A673 (cell line): ENCODE results near the gene TEX48. TPM values are rescaled to one million over a fixed set of nuclear protein-coding genes. Genes with fewer than 3 reads are reported as not detected.

ENCODE experiments used
- BruUV-seq: library from RNA; stranded (reverse); fragments of 400-500 nt; replicated peaks from 2 replicates; lab custom pipeline; 2021; lab: Mats Ljungman, UMichigan
- CTCF ChIA-PET: fragments of 300-600 bp; sonication (Branson Sonifier 250); formaldehyde crosslinking; loops from one replicate; lab custom pipeline; 2022; ENCODE audit warnings: antibody characterized with exemption; lab: Charles Lee
- POLR2A ChIA-PET: fragments of 300-600 bp; sonication (Branson Sonifier 250); formaldehyde crosslinking; loops from one replicate; lab custom pipeline; 2022; ENCODE audit warnings: antibody characterized with exemption; ENCODE audit not compliant: low non-redundant PET; lab: Charles Lee
- DNase-seq: peaks from one replicate; pipeline ENCODE4 v3.0.0-alpha.2; 2015; ENCODE audit warnings: low spot score
- H3K27ac ChIP-seq: fragments of 200-600 bp; sonication (generic); 2 replicates; pipeline ENCODE4 v1.5.1; 2016; ENCODE audit warnings: mixed run types, low read depth, mild to moderate bottlenecking, mixed read lengths, antibody characterized with exemption, low read length; ENCODE audit not compliant: poor library complexity, severe bottlenecking
- H3K27me3 ChIP-seq: fragments of 200-600 bp; sonication (generic); replicated peaks from 2 replicates; pipeline ENCODE4 v1.6.1; 2017; ENCODE audit warnings: mixed run types, low read depth, mild to moderate bottlenecking, mixed read lengths, antibody characterized with exemption, low read length; ENCODE audit not compliant: insufficient read depth, poor library complexity
- H3K36me3 ChIP-seq: fragments of 200-600 bp; sonication (generic); 2 replicates; pipeline ENCODE4 v1.6.1; 2016; ENCODE audit warnings: mixed run types, mild to moderate bottlenecking, mixed read lengths, antibody characterized with exemption, low read length; ENCODE audit not compliant: insufficient read depth, poor library complexity, severe bottlenecking
- H3K4me1 ChIP-seq: fragments of 200-600 bp; sonication (generic); 2 replicates; pipeline ENCODE4 v1.6.1; 2017; ENCODE audit warnings: mixed run types, mild to moderate bottlenecking, mixed read lengths, antibody characterized with exemption, low read length; ENCODE audit not compliant: insufficient read depth, poor library complexity, severe bottlenecking
- H3K4me3 ChIP-seq: fragments of 200-600 bp; sonication (generic); 2 replicates; pipeline ENCODE4 v1.5.1; 2016; ENCODE audit warnings: low read depth, mixed run types, mild to moderate bottlenecking, mixed read lengths, low read length; ENCODE audit not compliant: poor library complexity, severe bottlenecking
- H3K9me3 ChIP-seq: fragments of 200-600 bp; sonication (generic); 2 replicates; pipeline ENCODE4 v1.6.1; 2016; ENCODE audit warnings: mixed run types, low read depth, mild to moderate bottlenecking, mixed read lengths, antibody characterized with exemption, low read length; ENCODE audit not compliant: poor library complexity, severe bottlenecking
- EZH2 ChIP-seq: fragments of 200-600 bp; sonication (generic); IDR thresholded peaks from 2 replicates; pipeline ENCODE4 v1.6.1; 2017; ENCODE audit warnings: borderline replicate concordance, low read depth, mild to moderate bottlenecking, mixed read lengths, antibody characterized with exemption, low read length; ENCODE audit not compliant: poor library complexity, severe bottlenecking
- intact Hi-C: fragments of 100-400 bp; cut with micrococcal nuclease; formaldehyde crosslinking; loops from one replicate; pipeline ENCODE4 v1.10.0; 2022; ENCODE audit not compliant: unreplicated experiment
- total RNA-seq: library from RNA; stranded (reverse); gene quantifications from 2 replicates; pipeline ENCODE4 v1.2.3, GENCODE V29; 2021
- TF ChIP-seq, protein P1 (sequence below): fragments of 300-800, 200-600 bp; sonication (generic); conservative IDR thresholded peaks from 2 replicates; pipeline ENCODE4 v1.5.1; 2017; ENCODE audit warnings: low read depth, mild to moderate bottlenecking, antibody characterized with exemption, low read length, moderate library complexity, mixed read lengths

TEX48 gene
- total RNA-seq, 1 experiment from 2014 or later = not detected

DNA sequence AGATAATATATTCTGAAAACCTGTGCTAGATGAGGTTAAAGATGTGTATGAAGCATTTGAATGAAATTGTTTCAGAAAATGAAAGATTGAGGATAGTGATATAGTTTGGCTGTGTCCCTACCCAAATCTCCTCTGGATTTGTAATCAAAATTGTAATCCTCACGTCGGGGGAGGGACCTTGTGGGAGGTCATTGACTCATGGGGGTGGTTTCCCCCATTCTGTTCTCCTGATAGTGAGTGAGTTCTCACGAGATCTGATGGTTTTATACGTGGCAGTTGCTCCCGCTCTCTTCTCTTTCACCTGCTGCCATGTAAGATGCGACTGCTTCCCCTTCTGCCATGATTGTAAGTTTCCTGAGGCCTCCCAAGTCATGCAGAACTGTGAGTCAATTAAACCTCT, 2.0 kb upstream of the TEX48 start:
- no peaks in the 10 kb centered on the region for H3K36me3 ChIP-seq
- H3K4me1 ChIP-seq = peaks cover 4% of the 10 kb centered on the region
- ChIA-PET CTCF (no interaction called here), POLR2A (no interaction called here)
- H3K4me3 ChIP-seq = no peak overlapping the region
- H3K27ac ChIP-seq = no peak overlapping the region
- H3K9me3 ChIP-seq = no peaks in the 10 kb centered on the region
- intact Hi-C loops = no loop called here
- no peaks in the 10 kb centered on the region for H3K27me3 ChIP-seq
- DNase-seq = no peak
- no TSS peak for BruUV-seq
- no peak for TF ChIP-seq EZH2
- TF ChIP-seq, protein P1, sequence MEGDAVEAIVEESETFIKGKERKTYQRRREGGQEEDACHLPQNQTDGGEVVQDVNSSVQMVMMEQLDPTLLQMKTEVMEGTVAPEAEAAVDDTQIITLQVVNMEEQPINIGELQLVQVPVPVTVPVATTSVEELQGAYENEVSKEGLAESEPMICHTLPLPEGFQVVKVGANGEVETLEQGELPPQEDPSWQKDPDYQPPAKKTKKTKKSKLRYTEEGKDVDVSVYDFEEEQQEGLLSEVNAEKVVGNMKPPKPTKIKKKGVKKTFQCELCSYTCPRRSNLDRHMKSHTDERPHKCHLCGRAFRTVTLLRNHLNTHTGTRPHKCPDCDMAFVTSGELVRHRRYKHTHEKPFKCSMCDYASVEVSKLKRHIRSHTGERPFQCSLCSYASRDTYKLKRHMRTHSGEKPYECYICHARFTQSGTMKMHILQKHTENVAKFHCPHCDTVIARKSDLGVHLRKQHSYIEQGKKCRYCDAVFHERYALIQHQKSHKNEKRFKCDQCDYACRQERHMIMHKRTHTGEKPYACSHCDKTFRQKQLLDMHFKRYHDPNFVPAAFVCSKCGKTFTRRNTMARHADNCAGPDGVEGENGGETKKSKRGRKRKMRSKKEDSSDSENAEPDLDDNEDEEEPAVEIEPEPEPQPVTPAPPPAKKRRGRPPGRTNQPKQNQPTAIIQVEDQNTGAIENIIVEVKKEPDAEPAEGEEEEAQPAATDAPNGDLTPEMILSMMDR = no peak

DNA sequence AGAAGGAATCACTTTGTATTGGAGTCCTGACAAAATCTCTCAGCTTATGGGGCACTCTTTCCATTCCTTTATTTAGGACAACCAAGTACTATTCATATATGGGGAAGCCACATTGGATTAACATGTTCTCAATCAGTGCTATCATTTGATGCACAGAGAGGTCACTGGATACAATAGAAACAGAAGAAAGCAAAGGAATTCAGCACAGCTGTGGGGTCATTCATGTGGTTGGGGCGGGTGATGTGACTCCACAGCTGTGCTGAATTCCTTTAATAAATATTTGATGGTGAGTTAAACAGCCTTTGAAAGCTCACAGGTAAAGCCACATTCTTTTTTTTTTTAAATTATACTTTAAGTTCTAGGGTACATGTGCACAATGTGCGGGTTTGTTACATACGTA, 854 bp upstream of the TEX48 start:
- Histone ChIP-seq H3K4me3 (no peak overlapping the region), H3K4me1 (peaks cover 5% of the 10 kb centered on the region), H3K9me3 (no peaks in the 10 kb centered on the region), H3K27me3 (no peaks in the 10 kb centered on the region), H3K27ac (no peak overlapping the region), H3K36me3 (no peaks in the 10 kb centered on the region)
- no peak for DNase-seq
- intact Hi-C loops = no loop called here
- CTCF ChIA-PET = no interaction called here
- POLR2A ChIA-PET = interaction anchor here (0.6 kb wide), 1 partner anchor 212 kb away, joined by 3 read pairs; no protein-coding TSS in a partner anchor
- no TSS peak for BruUV-seq
- TF ChIP-seq EZH2 = no peak
- TF ChIP-seq, protein P1 = no peak

DNA sequence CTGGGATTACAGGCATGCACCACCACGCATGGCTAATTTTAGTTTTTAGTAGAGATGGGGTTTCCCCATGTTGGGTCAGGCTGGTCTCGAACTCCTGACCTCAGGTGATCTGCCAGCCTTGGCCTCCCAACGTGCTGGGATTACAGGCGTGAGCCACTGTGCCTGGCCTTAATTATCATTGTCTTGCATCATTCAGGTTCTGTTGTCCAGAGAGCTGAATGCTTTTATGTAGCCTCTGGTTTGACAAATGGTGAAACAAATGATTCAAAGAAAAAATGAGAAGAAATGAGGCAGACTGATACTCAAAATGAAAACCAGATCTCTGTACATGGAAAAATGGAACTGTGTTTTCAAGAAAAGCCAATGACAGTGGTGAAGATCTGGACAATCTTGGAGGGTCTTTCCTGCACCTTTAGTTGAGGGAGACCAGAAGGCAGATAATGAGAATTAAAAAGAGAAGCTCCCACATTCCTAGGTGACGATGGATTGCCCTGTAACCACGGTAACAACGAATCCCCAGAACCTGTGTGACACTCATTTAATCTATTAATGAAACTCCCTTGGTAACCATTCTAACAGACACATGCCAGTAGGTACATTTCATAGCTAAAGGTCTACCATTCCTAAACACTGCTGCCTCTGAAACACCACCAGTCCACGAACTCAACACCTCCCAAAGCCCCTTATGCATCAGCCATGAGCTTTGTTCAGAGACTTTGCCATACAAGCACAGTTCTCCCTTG, 1.6 kb downstream of the TEX48 start:
- Histone ChIP-seq H3K4me3 (no peak overlapping the region), H3K9me3 (no peaks in the 10 kb centered on the region), H3K27ac (no peak overlapping the region), H3K36me3 (no peaks in the 10 kb centered on the region), H3K4me1 (peaks cover 16% of the 10 kb centered on the region), H3K27me3 (no peaks in the 10 kb centered on the region)
- ChIA-PET CTCF (interaction anchor here (0.9 to 1.2 kb wide), 3 partner anchors 275 to 334 kb away, joined by 3 to 5 read pairs (median 3); no protein-coding TSS in a partner anchor), POLR2A (no interaction called here)
- intact Hi-C loops = loop anchor here (1.0 kb wide), 2 partner anchors 227 to 334 kb away; no protein-coding TSS in a partner anchor
- BruUV-seq = no TSS peak
- TF ChIP-seq, protein P1 = no peak
- no peak for DNase-seq
